ENCODE results near the gene PTGDS. TPM values are rescaled to one million over a fixed set of nuclear protein-coding genes. Genes with fewer than 3 reads are reported as not detected.

The PTGDS gene
- total and polyA plus RNA-seq, 9 of the 15 experiments (the other 6 are each of a cell fraction or from before 2014, with no cell fraction given): 0.46 to 7.1 (median 2.0) TPM

DNA sequence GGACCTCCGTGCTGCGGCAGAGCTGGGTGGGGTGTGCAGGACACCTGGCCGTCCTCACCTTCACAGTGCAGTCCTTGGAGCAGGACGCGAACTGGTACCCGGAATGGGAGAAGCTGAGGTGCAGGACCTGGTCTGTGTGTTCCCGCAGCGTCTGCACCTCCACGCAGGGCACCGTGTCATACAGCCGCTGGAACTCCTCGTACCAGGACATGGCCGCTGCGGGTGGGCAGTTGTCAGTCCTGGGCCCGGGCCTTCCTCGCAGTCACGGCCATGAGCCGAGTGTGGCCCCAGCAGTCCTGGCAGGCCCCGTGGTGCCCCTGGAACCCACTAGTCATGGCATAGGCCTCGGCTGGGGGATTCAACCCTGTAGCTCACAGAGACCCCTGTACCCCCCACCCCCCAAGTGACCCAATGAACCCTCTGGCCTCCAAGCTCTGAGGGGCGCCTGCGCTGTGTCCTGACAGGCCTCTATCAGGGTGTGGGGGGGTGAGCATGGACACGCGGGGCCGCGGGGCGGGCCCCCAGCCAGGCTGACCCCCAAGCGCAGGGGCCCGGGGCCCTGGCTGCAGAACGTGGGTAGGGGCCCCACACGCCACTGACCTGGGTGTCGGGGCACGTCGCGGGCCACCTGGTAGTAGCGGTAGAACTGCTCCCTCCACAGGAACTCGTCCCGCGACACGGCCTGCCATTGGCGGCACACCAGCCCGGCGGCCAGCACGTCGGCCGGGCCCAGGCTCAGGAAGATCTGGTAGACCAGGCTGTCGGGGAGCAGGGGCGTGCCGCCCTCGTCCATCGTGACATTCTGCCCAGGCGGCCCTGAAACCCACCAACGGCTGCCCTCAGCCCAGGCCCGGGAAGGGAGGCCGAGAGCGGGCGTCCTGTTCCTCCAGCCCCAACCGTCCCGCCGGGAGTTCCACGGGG is 33.8 kb upstream of the PTGDS start (continued):
- TF ChIP-seq GTF3C2 (IDR thresholded peaks at IDR 0.05; ENCODE audit: borderline replicate concordance, extremely low read depth, insufficient read length) (no peak), KAT7 (CRISPR knock-in tag; IDR thresholded peaks at IDR 0.05; ENCODE audit: borderline replicate concordance) (no peak), NRF1 (conservative IDR thresholded peaks at IDR 0.05 in 1 of 2, IDR thresholded peaks at IDR 0.05 in 1 of 2) (peak; percentile 51 to 60; a peak in 3 of 4 replicates), ZNF395 (CRISPR knock-in tag; IDR thresholded peaks at IDR 0.05) (no peak), MYC (IDR thresholded peaks at IDR 0.05; ENCODE audit: low read depth, low read length) (no peak; the same call in 1 of the 2 replicates), MYC (CRISPR knock-in tag; IDR thresholded peaks at IDR 0.05; ENCODE audit: borderline replicate concordance, low read depth) (peak; percentile 43; the same call in 1 of the 2 replicates), TEAD4 (IDR thresholded peaks at IDR 0.05; ENCODE audit: low read length) (no peak), TEAD4 (CRISPR knock-in tag; IDR thresholded peaks at IDR 0.05; ENCODE audit: borderline replicate concordance) (no peak), ZNF699 (CRISPR knock-in tag; IDR thresholded peaks at IDR 0.05; ENCODE audit: insufficient replicate concordance) (no peak), ZNF282 (CRISPR knock-in tag; IDR thresholded peaks at IDR 0.05) (no peak), GABPA (tag; conservative IDR thresholded peaks at IDR 0.05; ENCODE audit: low read depth) (no peak), XRCC5 (IDR thresholded peaks at IDR 0.05; ENCODE audit: low read depth, low read length) (no peak), POLR2A (conservative IDR thresholded peaks at IDR 0.05) (0 out of 2 replicates have a peak, but pooled peaks have one; percentile 31), PRPF4 (IDR thresholded peaks at IDR 0.05; ENCODE audit: insufficient read depth, low read depth, low read length, poor library complexity, severe bottlenecking) (no peak), PYGO2 (tag; IDR thresholded peaks at IDR 0.05) (no peak)
- TF ChIP-seq, protein P1, sequence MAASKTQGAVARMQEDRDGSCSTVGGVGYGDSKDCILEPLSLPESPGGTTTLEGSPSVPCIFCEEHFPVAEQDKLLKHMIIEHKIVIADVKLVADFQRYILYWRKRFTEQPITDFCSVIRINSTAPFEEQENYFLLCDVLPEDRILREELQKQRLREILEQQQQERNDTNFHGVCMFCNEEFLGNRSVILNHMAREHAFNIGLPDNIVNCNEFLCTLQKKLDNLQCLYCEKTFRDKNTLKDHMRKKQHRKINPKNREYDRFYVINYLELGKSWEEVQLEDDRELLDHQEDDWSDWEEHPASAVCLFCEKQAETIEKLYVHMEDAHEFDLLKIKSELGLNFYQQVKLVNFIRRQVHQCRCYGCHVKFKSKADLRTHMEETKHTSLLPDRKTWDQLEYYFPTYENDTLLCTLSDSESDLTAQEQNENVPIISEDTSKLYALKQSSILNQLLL (CRISPR knock-in tag; IDR thresholded peaks at IDR 0.05; ENCODE audit: borderline replicate concordance): no peak
- TF ChIP-seq, protein P2, sequence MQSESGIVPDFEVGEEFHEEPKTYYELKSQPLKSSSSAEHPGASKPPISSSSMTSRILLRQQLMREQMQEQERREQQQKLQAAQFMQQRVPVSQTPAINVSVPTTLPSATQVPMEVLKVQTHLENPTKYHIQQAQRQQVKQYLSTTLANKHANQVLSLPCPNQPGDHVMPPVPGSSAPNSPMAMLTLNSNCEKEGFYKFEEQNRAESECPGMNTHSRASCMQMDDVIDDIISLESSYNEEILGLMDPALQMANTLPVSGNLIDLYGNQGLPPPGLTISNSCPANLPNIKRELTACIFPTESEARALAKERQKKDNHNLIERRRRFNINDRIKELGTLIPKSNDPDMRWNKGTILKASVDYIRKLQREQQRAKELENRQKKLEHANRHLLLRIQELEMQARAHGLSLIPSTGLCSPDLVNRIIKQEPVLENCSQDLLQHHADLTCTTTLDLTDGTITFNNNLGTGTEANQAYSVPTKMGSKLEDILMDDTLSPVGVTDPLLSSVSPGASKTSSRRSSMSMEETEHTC (IDR thresholded peaks at IDR 0.05): no peak
- TF ChIP-seq, protein P3, sequence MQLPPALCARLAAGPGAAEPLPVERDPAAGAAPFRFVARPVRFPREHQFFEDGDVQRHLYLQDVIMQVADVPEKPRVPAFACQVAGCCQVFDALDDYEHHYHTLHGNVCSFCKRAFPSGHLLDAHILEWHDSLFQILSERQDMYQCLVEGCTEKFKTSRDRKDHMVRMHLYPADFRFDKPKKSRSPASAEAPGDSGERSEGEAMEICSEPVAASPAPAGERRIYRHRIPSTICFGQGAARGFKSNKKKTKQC (CRISPR knock-in tag; IDR thresholded peaks at IDR 0.05): no peak
